HepG2 (cell line): ENCODE results near the gene SAP30. TPM values are rescaled to one million over a fixed set of nuclear protein-coding genes. Genes with fewer than 3 reads are reported as not detected.

Experiments used
- AGO2 ChIP-seq: fragments of 200-400 bp; formaldehyde crosslinking; optimal IDR thresholded peaks from 2 replicates; pipeline ENCODE3; 2017; ENCODE audit warnings: mild to moderate bottlenecking, low read depth, low read length, moderate library complexity
- ASH2L ChIP-seq: fragments of 300-600, 200-600 bp; sonication (generic); IDR thresholded peaks from 2 replicates; pipeline ENCODE4 v1.7.0; 2017; ENCODE audit warnings: low read depth, mild to moderate bottlenecking, moderate library complexity, mixed read lengths, low read length; ENCODE audit not compliant: insufficient read length
- CBX1 ChIP-seq: IDR thresholded peaks from one replicate; pipeline ENCODE4 v1.6.1; 2016; ENCODE audit warnings: antibody characterized with exemption, low read depth
- EZH2 ChIP-seq: conservative IDR thresholded peaks from 2 replicates; pipeline ENCODE4 v1.6.1; 2012; ENCODE audit warnings: mild to moderate bottlenecking, low read depth, low read length, moderate library complexity
- IKZF4 ChIP-seq: sonication (generic); formaldehyde crosslinking; IDR thresholded peaks from 2 replicates; pipeline ENCODE4 v1.5.1; 2020; ENCODE audit warnings: borderline replicate concordance, mild to moderate bottlenecking, low read depth, missing genetic modification reagents; ENCODE audit errors: not compliant biosample characterization
- SNRNP70 ChIP-seq: fragments of 200-400 bp; formaldehyde crosslinking; IDR thresholded peaks from 2 replicates; pipeline ENCODE4 v1.6.1; 2017; ENCODE audit warnings: mild to moderate bottlenecking, low read depth, low read length, moderate library complexity
- TBX2 ChIP-seq: sonication (generic); formaldehyde crosslinking; IDR thresholded peaks from 2 replicates; pipeline ENCODE4 v1.5.0; 2020; ENCODE audit warnings: missing genetic modification reagents, mild to moderate bottlenecking, borderline replicate concordance
- TEAD2 ChIP-seq: sonication (generic); formaldehyde crosslinking; IDR thresholded peaks from 2 replicates; pipeline ENCODE4 v1.9.0; 2021; ENCODE audit warnings: missing genetic modification reagents
- ZNF296 ChIP-seq: sonication (generic); formaldehyde crosslinking; conservative IDR thresholded peaks from 2 replicates; pipeline ENCODE4 v1.5.0; 2020; ENCODE audit warnings: mild to moderate bottlenecking, missing genetic modification reagents
- ZNF550 ChIP-seq: sonication (generic); formaldehyde crosslinking; IDR thresholded peaks from 2 replicates; pipeline ENCODE4 v1.4.0; 2020; ENCODE audit warnings: mild to moderate bottlenecking, missing genetic modification reagents, borderline replicate concordance
- ZNF891 ChIP-seq: sonication (generic); formaldehyde crosslinking; IDR thresholded peaks from 2 replicates; pipeline ENCODE4 v1.5.0; 2020; ENCODE audit warnings: mild to moderate bottlenecking, missing genetic modification reagents
- ZSCAN12 ChIP-seq: sonication (generic); formaldehyde crosslinking; IDR thresholded peaks from 2 replicates; pipeline ENCODE4 v1.9.0; 2021; ENCODE audit warnings: mild to moderate bottlenecking, missing genetic modification reagents
- polyA plus RNA-seq, 8 experiments: library from polyadenylated mRNA; depleted of rRNA in 3 of 8; stranded (reverse) in 7 of 8; unstranded in 1 of 8; fragments of >200 nt; fragmentation: Illumina TruSeq in 4 of 8; extraction: Trizol in 4 of 8; gene quantifications; 2 replicates each; pipeline versions ENCODE4 v1.2.1 to v1.2.3, GENCODE V29; 2011 to 2016; ENCODE audit warnings: low read depth in 4 of 8, missing spikeins in 1 of 8, mixed read lengths in 1 of 8; ENCODE audit not compliant: insufficient read depth in 1 of 8
- total RNA-seq, 5 experiments: library from RNA; depleted of rRNA; stranded (reverse); fragments of >200 nt; fragmentation: Illumina TruSeq; extraction: Trizol; gene quantifications; 2 replicates each; pipeline ENCODE4 v1.2.3, GENCODE V29; 2016; ENCODE audit warnings: low read depth in 1 of 5
- TF ChIP-seq, protein P1 (sequence below): sonication (generic); formaldehyde crosslinking; IDR thresholded peaks from 2 replicates; pipeline ENCODE4 v1.8.1; 2022; ENCODE audit warnings: low read depth, mild to moderate bottlenecking, missing genetic modification reagents
- TF ChIP-seq, protein P2 (sequence below): IDR thresholded peaks from 2 replicates; pipeline ENCODE4 v1.6.1; 2018; ENCODE audit warnings: missing genetic modification reagents
- TF ChIP-seq, protein P3 (sequence below): sonication (generic); formaldehyde crosslinking; IDR thresholded peaks from 2 replicates; pipeline ENCODE4 v1.4.0; 2020; ENCODE audit warnings: mild to moderate bottlenecking, missing genetic modification reagents, borderline replicate concordance
- TF ChIP-seq, protein P4 (sequence below): sonication (generic); formaldehyde crosslinking; IDR thresholded peaks from 2 replicates; pipeline ENCODE4 v1.4.0; 2020; ENCODE audit warnings: missing genetic modification reagents, mild to moderate bottlenecking, borderline replicate concordance

The SAP30 gene
- total and polyA plus RNA-seq, 2 of the 13 experiments (the other 11 are each of a cell fraction or from before 2014, with no cell fraction given) = 14.2 to 25.1 TPM

DNA sequence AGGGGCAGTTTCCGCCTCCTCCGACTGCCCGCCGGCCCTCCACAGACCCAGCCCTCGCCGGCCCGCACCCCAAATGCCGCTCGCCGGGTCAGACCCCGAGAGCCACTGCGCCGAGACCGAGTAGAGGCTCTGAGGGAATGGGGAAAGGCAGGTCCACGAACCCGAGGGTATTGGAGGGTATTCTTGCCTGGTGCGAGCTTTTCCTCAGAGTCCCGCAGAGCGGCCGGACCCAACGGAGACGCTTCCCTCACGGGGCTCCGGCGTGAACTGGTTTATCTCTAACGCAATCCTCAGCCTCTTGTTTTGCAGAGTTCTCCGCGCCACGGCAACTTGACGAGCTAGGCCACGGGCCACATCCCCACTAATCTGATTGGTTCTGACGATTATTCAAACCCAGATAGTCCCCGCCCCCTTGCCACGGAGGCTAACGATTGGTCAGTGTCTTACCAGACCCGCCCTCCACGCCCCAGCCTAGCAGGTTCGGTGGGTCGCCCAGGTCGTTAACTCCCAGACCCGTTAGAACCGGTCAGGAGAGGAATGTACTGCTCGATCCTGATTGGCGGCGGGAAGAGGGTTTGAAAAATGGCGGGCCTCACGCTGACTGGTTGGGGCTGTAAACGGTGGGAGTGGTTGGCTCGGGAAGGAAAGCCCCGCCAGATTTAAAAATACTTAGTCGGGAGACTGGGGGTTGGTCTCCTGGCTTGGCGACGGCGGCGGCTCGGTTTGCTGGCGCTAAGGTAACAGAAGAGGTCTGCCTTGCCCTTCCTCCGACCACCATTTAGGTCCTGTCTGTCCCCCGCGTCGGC, 36.5 kb upstream of the SAP30 start, which contains the start of gene HMGB2 (continued):
- TF ChIP-seq, protein P1, sequence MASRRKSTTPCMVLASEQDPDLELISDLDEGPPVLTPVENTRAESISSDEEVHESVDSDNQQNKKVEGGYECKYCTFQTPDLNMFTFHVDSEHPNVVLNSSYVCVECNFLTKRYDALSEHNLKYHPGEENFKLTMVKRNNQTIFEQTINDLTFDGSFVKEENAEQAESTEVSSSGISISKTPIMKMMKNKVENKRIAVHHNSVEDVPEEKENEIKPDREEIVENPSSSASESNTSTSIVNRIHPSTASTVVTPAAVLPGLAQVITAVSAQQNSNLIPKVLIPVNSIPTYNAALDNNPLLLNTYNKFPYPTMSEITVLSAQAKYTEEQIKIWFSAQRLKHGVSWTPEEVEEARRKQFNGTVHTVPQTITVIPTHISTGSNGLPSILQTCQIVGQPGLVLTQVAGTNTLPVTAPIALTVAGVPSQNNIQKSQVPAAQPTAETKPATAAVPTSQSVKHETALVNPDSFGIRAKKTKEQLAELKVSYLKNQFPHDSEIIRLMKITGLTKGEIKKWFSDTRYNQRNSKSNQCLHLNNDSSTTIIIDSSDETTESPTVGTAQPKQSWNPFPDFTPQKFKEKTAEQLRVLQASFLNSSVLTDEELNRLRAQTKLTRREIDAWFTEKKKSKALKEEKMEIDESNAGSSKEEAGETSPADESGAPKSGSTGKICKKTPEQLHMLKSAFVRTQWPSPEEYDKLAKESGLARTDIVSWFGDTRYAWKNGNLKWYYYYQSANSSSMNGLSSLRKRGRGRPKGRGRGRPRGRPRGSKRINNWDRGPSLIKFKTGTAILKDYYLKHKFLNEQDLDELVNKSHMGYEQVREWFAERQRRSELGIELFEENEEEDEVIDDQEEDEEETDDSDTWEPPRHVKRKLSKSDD (CRISPR knock-in tag) = peak; percentile 67; the same call in 1 of the 2 replicates
- TF ChIP-seq AGO2 (peak; percentile 92), ZNF550 (peak; percentile 37; the same call in 1 of the 2 replicates), IKZF4 (CRISPR knock-in tag) (no peak), SNRNP70 (no peak), EZH2 (no peak), TEAD2 (CRISPR knock-in tag) (no peak), ASH2L (peak; percentile 64), ZNF891 (CRISPR knock-in tag) (peak; percentile 86), CBX1 (no peak), ZNF296 (CRISPR knock-in tag) (no peak), TBX2 (peak; percentile 51; the same call in 1 of the 2 replicates), ZSCAN12 (CRISPR knock-in tag) (no peak)
- TF ChIP-seq, protein P2, sequence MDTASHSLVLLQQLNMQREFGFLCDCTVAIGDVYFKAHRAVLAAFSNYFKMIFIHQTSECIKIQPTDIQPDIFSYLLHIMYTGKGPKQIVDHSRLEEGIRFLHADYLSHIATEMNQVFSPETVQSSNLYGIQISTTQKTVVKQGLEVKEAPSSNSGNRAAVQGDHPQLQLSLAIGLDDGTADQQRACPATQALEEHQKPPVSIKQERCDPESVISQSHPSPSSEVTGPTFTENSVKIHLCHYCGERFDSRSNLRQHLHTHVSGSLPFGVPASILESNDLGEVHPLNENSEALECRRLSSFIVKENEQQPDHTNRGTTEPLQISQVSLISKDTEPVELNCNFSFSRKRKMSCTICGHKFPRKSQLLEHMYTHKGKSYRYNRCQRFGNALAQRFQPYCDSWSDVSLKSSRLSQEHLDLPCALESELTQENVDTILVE = no peak
- TF ChIP-seq, protein P3, sequence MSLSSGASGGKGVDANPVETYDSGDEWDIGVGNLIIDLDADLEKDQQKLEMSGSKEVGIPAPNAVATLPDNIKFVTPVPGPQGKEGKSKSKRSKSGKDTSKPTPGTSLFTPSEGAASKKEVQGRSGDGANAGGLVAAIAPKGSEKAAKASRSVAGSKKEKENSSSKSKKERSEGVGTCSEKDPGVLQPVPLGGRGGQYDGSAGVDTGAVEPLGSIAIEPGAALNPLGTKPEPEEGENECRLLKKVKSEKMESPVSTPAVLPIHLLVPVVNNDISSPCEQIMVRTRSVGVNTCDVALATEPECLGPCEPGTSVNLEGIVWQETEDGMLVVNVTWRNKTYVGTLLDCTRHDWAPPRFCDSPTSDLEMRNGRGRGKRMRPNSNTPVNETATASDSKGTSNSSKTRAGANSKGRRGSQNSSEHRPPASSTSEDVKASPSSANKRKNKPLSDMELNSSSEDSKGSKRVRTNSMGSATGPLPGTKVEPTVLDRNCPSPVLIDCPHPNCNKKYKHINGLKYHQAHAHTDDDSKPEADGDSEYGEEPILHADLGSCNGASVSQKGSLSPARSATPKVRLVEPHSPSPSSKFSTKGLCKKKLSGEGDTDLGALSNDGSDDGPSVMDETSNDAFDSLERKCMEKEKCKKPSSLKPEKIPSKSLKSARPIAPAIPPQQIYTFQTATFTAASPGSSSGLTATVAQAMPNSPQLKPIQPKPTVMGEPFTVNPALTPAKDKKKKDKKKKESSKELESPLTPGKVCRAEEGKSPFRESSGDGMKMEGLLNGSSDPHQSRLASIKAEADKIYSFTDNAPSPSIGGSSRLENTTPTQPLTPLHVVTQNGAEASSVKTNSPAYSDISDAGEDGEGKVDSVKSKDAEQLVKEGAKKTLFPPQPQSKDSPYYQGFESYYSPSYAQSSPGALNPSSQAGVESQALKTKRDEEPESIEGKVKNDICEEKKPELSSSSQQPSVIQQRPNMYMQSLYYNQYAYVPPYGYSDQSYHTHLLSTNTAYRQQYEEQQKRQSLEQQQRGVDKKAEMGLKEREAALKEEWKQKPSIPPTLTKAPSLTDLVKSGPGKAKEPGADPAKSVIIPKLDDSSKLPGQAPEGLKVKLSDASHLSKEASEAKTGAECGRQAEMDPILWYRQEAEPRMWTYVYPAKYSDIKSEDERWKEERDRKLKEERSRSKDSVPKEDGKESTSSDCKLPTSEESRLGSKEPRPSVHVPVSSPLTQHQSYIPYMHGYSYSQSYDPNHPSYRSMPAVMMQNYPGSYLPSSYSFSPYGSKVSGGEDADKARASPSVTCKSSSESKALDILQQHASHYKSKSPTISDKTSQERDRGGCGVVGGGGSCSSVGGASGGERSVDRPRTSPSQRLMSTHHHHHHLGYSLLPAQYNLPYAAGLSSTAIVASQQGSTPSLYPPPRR = peak; percentile 10; the same call in 1 of the 2 replicates
- TF ChIP-seq, protein P4, sequence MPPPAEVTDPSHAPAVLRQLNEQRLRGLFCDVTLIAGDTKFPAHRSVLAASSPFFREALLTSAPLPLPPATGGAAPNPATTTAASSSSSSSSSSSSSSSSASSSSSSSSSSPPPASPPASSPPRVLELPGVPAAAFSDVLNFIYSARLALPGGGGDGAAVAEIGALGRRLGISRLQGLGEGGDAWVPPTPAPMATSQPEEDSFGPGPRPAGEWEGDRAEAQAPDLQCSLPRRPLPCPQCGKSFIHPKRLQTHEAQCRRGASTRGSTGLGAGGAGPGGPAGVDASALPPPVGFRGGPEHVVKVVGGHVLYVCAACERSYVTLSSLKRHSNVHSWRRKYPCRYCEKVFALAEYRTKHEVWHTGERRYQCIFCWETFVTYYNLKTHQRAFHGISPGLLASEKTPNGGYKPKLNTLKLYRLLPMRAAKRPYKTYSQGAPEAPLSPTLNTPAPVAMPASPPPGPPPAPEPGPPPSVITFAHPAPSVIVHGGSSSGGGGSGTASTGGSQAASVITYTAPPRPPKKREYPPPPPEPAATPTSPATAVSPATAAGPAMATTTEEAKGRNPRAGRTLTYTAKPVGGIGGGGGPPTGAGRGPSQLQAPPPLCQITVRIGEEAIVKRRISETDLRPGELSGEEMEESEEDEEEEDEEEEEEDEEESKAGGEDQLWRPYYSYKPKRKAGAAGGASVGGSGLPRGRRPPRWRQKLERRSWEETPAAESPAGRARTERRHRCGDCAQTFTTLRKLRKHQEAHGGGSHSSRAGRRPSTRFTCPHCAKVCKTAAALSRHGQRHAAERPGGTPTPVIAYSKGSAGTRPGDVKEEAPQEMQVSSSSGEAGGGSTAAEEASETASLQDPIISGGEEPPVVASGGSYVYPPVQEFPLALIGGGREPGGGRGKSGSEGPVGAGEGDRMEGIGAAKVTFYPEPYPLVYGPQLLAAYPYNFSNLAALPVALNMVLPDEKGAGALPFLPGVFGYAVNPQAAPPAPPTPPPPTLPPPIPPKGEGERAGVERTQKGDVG (CRISPR knock-in tag) = no peak
